CD4-positive, alpha-beta T cell treated with Interleukin-15 for 4 hours (primary cell): ENCODE measurements around the gene NCBP1.

Source experiments
- DNase-seq: peaks from one replicate; pipeline ENCODE4 v3.0.0-alpha.2; 2020; ENCODE audit warnings: low spot score

NCBP1 gene

DNA sequence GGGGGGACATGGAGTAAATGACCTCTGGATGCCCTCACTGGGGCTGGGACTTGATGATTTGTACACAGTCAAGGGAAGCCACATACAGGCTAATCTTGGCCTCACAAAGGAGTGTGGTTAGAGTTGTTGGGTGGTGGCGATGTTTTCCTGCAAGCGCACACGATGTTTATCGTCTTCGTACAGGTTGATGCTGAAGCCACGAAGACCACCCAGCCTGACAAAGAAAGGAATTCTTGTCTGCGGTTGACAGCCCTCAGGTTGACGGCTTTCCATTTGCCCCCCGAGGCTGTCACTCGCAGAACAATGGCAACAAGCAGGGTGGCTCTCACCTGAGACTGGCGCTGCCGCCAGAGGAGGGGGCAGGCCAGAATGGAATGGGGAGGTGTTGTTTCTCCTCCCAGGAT is 77.6 kb downstream of the NCBP1 start:
- no peak for DNase-seq

DNA sequence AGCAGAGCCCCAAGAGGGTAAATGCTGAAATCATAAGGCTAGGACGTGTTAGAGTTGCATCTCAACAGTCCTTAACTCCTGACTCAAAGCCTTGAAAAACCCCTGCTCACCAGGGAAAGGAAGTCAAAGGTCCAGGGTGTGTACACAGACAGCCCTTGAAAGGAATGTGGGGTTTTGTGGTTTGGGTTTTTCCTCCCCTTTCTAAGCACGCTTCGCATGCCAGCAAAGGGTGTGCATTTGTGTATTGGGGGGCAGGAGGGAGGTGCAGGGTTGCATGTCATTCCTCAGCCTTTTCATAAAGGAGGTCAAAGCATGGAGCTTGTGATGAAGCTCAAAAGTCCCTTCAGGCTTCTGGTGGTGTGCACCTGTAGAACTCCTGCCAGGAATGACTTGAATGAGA is 80.8 kb downstream of the NCBP1 start:
- peak; percentile 10 for DNase-seq

DNA sequence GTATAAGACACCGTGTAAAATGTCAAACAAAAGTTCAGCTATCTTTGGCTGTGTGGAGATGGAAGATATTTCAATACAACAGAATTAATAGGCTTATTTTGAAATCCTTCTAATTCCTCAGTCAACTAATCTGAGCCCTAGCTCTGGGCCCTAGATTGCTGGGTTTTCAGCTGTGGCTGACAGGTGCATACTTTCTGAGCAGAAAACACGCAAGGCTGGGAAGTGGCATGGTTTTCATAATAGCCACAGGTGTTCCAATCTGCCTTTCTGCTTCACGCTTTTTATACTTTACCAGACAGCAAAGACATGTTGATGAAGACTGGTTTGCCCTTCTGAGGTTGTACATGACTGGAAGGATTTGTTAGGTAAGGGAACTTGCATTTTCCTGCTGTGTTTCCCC is 84.2 kb downstream of the NCBP1 start:
- DNase-seq, result no peak

DNA sequence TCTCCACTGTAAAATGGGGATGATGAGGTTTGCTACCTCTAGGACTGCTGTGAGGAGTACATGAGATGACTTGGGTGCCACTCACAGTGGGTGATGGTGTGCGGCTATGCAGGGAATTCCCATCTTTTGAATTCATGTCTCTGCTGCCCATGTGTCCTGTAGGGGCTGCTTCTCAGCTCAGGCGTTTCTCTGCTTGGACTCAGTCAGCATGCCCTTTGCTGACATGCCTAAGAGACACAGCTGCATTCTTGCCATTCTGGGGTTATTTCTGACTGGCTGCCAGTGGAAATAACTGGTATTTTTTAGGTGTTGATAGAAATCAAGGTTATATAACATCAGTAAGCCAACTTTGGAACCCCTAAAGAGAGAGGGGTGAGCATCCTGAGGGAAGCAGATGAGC is 87.8 kb downstream of the NCBP1 start:
- no peak for DNase-seq

DNA sequence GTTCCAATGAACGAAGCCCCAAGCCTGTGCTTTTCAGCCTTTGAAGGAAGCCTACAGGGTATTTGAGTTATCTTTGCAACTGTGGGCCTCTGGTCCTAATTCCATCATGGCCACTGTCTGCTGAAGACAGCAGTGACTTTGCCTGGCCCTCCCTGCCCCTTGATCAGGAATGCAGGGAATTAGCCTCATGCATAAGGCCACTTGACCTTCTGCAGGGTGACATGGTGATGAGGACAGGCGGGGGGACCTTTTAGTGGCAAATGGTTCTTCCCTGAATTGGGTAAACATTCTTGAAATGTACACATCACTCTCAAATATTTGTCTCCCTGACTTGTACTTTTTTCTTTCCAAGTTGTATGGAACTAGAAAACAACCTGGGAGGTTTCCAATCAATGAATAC is 88.7 kb downstream of the NCBP1 start:
- no peak for DNase-seq
